ENCODE results near the gene PPP1R2.
A peak's percentile ranks its signal among the peaks of the same experiment; 100 is the strongest.

Gene PPP1R2

GRCh38 chr3:195544634-195545033, 1.5 kb upstream of the PPP1R2 start:
- no peak for TF ChIP-seq CTCF (IDR thresholded peaks at IDR 0.05; ENCODE audit: control extremely low read depth, extremely low read depth, low read depth, missing control alignments)
- no peak for DNase-seq (ENCODE audit: extremely low spot score)
- ChIA-PET CTCF (interaction anchor here (2.3 kb wide), 1 partner anchor 306 kb away, joined by 9 read pairs; no protein-coding TSS in a partner anchor), POLR2A (no interaction called here)

DNA sequence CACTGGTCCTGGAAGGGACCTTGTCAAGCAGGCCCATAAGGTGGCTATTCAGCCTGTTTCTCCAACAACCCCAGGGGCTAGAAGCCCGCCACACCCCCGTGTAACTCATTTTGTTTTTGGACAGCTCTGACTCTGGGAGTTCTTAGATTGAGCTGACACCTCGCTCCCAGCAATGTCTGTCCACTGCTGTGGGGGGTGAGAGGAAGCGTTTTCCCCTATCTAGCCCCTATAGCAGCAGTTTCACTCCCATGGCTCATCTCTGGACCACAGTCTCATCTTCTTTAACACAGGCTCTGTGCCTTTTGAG, 1.1 kb upstream of the PPP1R2 start:
- TF ChIP-seq CTCF (IDR thresholded peaks at IDR 0.05; ENCODE audit: control extremely low read depth, extremely low read depth, low read depth, missing control alignments), result no peak
- DNase-seq (ENCODE audit: extremely low spot score), result no peak
- ChIA-PET POLR2A (no interaction called here), CTCF (interaction anchor here (2.3 to 3.1 kb wide), 2 partner anchors 273 to 306 kb away, joined by 9 to 20 read pairs; partner anchors contain the start of gene XXYLT1)

DNA sequence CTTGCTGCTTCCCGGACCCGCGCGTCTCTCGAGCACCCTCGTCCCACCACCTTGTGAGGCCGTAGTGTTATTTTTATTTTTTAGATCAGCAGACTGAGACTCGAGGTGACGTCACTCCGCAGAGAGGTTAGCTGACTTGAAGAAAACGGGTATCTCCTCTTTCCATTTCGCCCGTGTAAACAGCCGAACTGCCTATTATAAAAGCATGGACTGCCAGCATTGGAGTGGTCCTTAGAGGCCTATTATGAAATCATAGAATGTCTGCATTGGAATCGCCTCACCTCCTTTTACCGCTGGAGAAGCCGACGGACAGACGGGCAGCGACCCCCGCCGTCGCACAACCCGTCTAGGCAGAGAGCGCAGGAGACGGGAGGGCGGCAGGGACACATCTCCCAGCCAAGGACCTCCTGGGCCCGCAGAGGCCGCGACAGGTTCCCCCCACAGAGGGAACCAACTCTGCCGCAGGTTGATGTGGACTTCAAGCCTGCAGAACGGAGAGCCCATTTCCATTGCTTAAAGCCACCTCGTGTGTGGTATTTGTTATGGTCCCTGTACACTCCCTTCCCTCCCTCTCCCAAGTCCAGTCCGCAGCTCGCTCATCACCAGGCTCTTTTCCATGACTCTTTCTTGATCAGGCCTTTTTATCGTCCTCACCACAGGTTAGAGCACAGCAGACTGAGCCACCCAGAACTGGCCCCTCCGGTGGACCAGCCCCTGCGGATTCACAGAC, 540 bp upstream of the PPP1R2 start:
- ChIA-PET POLR2A (interaction anchor here (0.8 to 1.8 kb wide), 4 partner anchors 8 to 871 kb away, joined by 3 to 7 read pairs (median 3); partner anchors contain the start of gene LSG1), CTCF (interaction anchor here (1.0 to 3.1 kb wide), 8 partner anchors 9 to 351 kb away, joined by 3 to 20 read pairs (median 5); partner anchors contain the start of gene XXYLT1)
- no peak for DNase-seq (ENCODE audit: extremely low spot score)
- no peak for TF ChIP-seq CTCF (IDR thresholded peaks at IDR 0.05; ENCODE audit: control extremely low read depth, extremely low read depth, low read depth, missing control alignments)

GRCh38 chr3:195542316-195542697, 818 bp downstream of the PPP1R2 start:
- TF ChIP-seq CTCF (IDR thresholded peaks at IDR 0.05; ENCODE audit: control extremely low read depth, extremely low read depth, low read depth, missing control alignments), result no peak
- ChIA-PET POLR2A (interaction anchor here (0.8 to 1.8 kb wide), 2 partner anchors 8 to 855 kb away, joined by 4 to 7 read pairs; no protein-coding TSS in a partner anchor), CTCF (interaction anchor here (0.9 to 3.1 kb wide), 8 partner anchors 9 to 352 kb away, joined by 3 to 20 read pairs (median 5); partner anchors contain the start of gene XXYLT1)
- DNase-seq (ENCODE audit: extremely low spot score), result peak; percentile 35

- CTCF ChIA-PET, result interaction anchor here (1.0 to 1.1 kb wide), 2 partner anchors 18 to 270 kb away, joined by 4 to 6 read pairs; partner anchors contain the start of gene XXYLT1
- no peak for TF ChIP-seq CTCF (IDR thresholded peaks at IDR 0.05; ENCODE audit: control extremely low read depth, extremely low read depth, low read depth, missing control alignments)
- DNase-seq (ENCODE audit: extremely low spot score), result no peak
- POLR2A ChIA-PET, result interaction anchor here (0.6 kb wide), 1 partner anchor 767 kb away, joined by 3 read pairs; no protein-coding TSS in a partner anchor
These were observed 2.6 kb downstream of the PPP1R2 start for GRCh38 chr3:195540511-195540910.

- DNase-seq (ENCODE audit: extremely low spot score), result no peak
- ChIA-PET CTCF (interaction anchor here (1.0 to 1.1 kb wide), 2 partner anchors 17 to 269 kb away, joined by 4 to 6 read pairs; partner anchors contain the start of gene XXYLT1), POLR2A (no interaction called here)
- no peak for TF ChIP-seq CTCF (IDR thresholded peaks at IDR 0.05; ENCODE audit: control extremely low read depth, extremely low read depth, low read depth, missing control alignments)
These were observed 3.1 kb downstream of the PPP1R2 start for GRCh38 chr3:195540027-195540426.
